Pulmonary artery endothelial cell (primary cell): Measurements from ENCODE around the gene S100A2. TPM values are rescaled to one million over a fixed set of nuclear protein-coding genes. Genes with fewer than 3 reads are reported as not detected.
"Not testable (repeated sequence)": the region's sequence is repeated elsewhere in the genome, so short reads cannot be mapped to it uniquely, and the experiment has no call there.

Experiments used
- DNase-seq: peaks from one replicate; pipeline ENCODE4 v3.0.0-alpha.2; 2011; ENCODE audit warnings: low read depth, low spot score
- total RNA-seq: library from RNA; depleted of rRNA; stranded (reverse); fragments of >200 nt; gene quantifications from 2 replicates; pipeline ENCODE4 v1.2.3, GENCODE V29; 2014

The S100A2 gene
- total RNA-seq, 1 donor from 2014 or later = 1.6 TPM

GRCh38 chr1:153588482-153588881, 22.8 kb upstream of the S100A2 start:
- no peak for DNase-seq

DNA sequence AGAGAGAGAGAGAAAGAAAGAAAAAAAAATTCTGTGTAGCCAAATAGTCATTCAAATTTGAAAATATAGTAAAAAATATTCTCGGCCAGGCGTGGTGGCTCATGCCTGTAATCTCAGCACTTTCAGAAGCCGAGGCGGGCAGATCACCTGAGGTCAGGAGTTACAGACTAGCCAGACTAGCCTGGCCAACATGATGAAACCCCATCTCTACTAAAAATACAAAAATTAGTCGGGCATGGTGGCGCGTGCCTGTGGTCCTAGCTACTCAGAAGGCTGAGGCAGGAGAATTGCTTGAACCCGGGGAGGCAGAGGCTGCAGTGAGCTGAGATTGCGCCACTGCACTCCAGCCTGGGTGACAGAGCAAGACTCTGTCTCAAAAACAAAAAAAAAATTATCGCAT, 22.4 kb upstream of the S100A2 start:
- not testable (repeated sequence) for DNase-seq

GRCh38 chr1:153587314-153587713, 21.7 kb upstream of the S100A2 start:
- DNase-seq = no peak

- no peak for DNase-seq
Measured at GRCh38 chr1:153586347-153586746, 20.7 kb upstream of the S100A2 start.

- no peak for DNase-seq
Measured at GRCh38 chr1:153585006-153585405, 19.4 kb upstream of the S100A2 start.

GRCh38 chr1:153583976-153584375, 18.3 kb upstream of the S100A2 start:
- no peak for DNase-seq

DNA sequence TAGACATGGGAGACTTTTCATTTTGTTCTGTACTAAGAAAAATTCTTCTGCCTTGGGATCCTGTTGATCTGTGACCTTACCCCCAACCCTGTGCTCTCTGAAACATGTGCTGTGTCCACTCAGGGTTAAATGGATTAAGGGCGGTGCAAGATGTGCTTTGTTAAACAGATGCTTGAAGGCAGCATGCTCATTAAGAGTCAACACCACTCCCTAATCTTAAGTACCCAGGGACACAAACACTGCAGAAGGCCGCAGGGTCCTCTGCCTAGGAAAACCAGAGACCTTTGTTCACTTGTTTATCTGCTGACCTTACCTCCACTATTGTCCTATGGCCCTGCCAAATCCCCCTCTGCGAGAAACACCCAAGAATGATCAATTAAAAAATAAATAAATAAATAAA, 17.9 kb upstream of the S100A2 start:
- not testable (repeated sequence) for DNase-seq

GRCh38 chr1:153582836-153583235, 17.2 kb upstream of the S100A2 start:
- not testable (repeated sequence) for DNase-seq

DNA sequence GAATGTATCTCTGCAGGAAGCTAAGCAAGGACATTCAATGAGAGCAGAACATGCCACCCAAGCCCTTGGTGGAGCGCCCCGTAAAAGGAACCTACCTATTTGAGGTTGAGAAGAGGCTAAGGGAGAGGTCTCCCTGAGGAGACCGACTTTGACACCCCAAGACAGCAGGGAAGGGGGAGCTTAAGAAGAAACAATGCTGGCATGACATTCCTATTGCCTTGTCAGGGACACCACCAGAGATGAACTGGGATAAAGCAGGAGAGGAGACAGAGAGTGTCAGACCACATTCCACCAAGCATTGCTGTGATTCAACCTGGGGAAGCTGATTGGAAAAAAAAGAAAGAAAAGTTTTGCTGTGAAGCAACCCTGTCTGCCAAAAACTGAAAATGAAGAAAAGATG, 13.3 kb upstream of the S100A2 start:
- no peak for DNase-seq

GRCh38 chr1:153578490-153578889, 12.8 kb upstream of the S100A2 start:
- no peak for DNase-seq

DNA sequence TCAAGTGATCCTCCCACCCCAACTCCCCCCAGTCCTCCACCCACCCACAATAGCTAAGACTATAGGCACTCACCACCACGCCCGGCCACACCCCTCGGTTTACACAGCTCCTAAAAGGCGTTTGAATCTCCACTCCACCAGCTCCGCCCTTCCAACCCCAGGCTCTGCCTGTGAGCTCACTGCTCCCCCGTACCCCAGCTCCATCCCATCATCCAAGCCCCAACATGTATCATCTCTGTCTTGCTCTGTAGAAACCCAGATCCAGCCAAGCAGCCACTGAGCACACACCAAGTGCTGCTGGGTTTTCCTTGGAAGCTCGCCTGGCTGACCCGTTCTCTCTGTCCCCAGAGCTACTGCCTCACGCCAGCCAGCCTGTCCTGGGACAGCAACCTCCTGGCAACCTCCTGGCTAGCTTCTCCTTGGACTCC, 12.0 kb upstream of the S100A2 start:
- no peak for DNase-seq

- no peak for DNase-seq
Measured at GRCh38 chr1:153577138-153577537, 11.5 kb upstream of the S100A2 start.

DNA sequence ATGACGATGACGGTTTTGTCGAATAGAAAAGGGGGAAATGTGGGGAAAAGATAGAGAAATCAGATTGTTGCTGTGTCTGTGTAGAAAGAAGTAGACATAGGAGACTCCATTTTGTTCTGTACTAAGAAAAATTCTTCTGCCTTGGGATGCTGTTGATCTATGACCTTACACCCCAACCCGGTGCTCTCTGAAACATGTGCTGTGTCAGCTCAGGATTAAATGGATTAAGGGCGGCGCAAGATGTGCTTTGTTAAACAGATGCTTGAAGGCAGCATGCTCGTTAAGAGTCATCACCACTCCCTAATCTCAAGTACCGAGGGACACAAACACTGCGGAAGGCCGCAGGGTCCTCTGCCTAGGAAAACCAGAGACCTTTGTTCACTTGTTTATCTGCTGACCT, 9.9 kb upstream of the S100A2 start:
- DNase-seq = not testable (repeated sequence)

GRCh38 chr1:153575081-153575491, 9.4 kb upstream of the S100A2 start:
- DNase-seq = not testable (repeated sequence)

GRCh38 chr1:153573351-153573750, 7.7 kb upstream of the S100A2 start:
- no peak for DNase-seq

- DNase-seq = peak; percentile 76
Measured at GRCh38 chr1:153572569-153573015, 6.9 kb upstream of the S100A2 start.

DNA sequence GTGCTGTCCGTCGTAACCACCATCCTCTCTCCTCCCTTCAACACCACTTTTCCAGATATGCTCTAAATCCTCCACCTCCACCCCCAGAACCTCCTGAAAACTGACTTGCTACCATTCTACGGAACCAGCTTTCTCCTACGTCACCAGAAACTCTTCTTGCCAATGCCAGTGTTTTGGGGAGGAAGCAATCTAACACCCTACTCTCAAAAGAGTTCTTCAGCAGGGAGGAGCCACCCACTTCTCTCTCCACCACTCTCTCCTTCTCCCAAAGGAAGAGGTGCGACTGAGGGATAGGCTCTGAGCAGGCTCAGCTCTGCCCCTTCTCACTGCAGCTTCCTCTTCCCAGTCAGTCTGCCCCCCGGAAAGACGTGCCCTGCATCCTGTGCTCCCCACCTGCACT, 6.1 kb upstream of the S100A2 start:
- no peak for DNase-seq

- no peak for DNase-seq
Measured at GRCh38 chr1:153570874-153571273, 5.2 kb upstream of the S100A2 start.

- no peak for DNase-seq
Measured at GRCh38 chr1:153569465-153569864, 3.8 kb upstream of the S100A2 start.

- peak; percentile 57 for DNase-seq
Measured at GRCh38 chr1:153568367-153569099, 2.9 kb upstream of the S100A2 start.

DNA sequence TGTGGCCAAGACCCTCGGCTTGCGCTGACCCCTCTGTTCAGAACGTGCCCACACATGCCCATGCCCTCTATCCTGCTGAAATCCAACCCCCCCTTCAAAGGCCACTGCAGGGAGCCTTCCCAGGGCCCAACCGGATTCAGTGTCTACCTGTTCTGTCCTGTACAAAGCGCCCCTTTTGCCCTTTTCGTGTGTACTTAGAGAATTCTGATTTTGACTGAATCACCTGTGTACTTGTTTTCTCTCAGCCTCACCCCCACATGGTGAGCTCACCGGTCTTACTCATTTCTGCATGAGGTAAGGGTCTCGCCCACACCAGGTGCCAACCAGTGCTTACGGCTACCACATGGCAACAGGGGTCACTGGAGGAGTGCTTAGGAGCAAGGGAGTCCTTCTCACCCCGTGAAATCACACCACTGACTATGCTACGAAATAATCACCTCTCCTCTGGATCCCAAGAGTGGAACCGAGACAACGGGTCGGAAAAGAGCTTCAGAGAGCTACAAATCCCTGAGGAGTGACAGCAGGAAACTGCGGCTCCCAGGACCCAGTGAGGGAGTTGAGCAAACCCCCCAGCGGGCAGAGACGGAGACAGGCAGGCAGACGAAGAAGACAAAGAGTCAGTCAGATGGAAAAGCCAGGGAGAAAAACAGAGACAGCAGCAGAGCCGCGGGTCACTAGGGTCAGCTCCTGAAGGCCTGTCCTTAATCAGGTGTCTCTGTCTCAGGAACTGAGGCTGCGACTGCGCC, 2.1 kb upstream of the S100A2 start:
- no peak for DNase-seq
